Type B pancreatic cell (in vitro differentiated cells): Measurements from ENCODE around the gene MSH5. TPM values are rescaled to one million over a fixed set of nuclear protein-coding genes. Genes with fewer than 3 reads are reported as not detected.
"Not testable (repeated sequence)": the region's sequence is repeated elsewhere in the genome, so short reads cannot be mapped to it uniquely, and the experiment has no call there.

Experiments
- DNase-seq: peaks from one replicate; pipeline ENCODE4 v3.0.0; 2021; ENCODE audit warnings: mixed read lengths; ENCODE audit not compliant: unreplicated experiment; ENCODE audit errors: extremely low spot score
- H3K27ac Mint-ChIP-seq: 2 replicates; pipeline ENCODE4 v1.8.0; 2021; ENCODE audit warnings: mild to moderate bottlenecking, mixed read lengths
- H3K27me3 Mint-ChIP-seq: 2 replicates; pipeline ENCODE4 v1.8.0; 2021; ENCODE audit warnings: mixed read lengths
- H3K36me3 Mint-ChIP-seq: 2 replicates; pipeline ENCODE4 v1.8.0; 2021; ENCODE audit warnings: mixed read lengths
- H3K4me1 Mint-ChIP-seq: one replicate; pipeline ENCODE4 v1.8.0; 2021; ENCODE audit warnings: mixed read lengths; ENCODE audit not compliant: unreplicated experiment
- H3K4me3 Mint-ChIP-seq: 2 replicates; pipeline ENCODE4 v1.8.0; 2021; ENCODE audit warnings: mild to moderate bottlenecking, mixed read lengths
- H3K9me3 Mint-ChIP-seq: 2 replicates; pipeline ENCODE4 v1.8.0; 2021; ENCODE audit warnings: mixed read lengths
- total RNA-seq: library from RNA; stranded (reverse); gene quantifications from 2 replicates; pipeline ENCODE4 v1.2.1, GENCODE V29; 2021; ENCODE audit warnings: low replicate concordance
- TF ChIP-seq, protein P1 (sequence below): fragments of 200-600 bp; sonication (generic); conservative IDR thresholded peaks from 2 replicates; pipeline ENCODE4 v1.5.0; 2021; ENCODE audit warnings: antibody characterized with exemption, mild to moderate bottlenecking

The MSH5 gene
- total RNA-seq, 1 donor from 2014 or later: 46.7 TPM

DNA sequence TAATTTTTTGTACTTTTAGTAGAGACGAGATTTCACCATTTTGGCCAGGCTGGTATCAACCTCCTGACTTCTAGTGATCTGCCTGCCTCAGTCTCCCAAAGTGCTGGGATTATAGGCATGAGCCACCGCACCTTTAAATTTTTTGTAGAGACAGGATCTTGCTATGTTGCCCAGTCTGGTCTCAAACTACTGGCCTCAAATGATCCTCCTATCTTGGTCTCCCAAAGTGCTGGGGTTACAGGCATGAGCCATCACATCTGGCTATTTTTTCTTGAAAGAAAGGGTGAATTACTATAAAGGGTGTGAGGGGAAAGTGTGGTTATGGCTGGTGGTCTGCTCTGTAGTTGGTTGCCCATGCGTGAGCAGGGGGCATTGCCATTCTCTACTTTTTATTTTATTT, 31.6 kb upstream of the MSH5 start:
- Mint-ChIP-seq H3K27me3 (no peaks in the 10 kb centered on the region), H3K4me1 (peaks cover 18% of the 10 kb centered on the region), H3K36me3 (no peaks in the 10 kb centered on the region), H3K9me3 (no peaks in the 10 kb centered on the region), H3K4me3 (no peak overlapping the region), H3K27ac (no peak overlapping the region)
- TF ChIP-seq, protein P1, sequence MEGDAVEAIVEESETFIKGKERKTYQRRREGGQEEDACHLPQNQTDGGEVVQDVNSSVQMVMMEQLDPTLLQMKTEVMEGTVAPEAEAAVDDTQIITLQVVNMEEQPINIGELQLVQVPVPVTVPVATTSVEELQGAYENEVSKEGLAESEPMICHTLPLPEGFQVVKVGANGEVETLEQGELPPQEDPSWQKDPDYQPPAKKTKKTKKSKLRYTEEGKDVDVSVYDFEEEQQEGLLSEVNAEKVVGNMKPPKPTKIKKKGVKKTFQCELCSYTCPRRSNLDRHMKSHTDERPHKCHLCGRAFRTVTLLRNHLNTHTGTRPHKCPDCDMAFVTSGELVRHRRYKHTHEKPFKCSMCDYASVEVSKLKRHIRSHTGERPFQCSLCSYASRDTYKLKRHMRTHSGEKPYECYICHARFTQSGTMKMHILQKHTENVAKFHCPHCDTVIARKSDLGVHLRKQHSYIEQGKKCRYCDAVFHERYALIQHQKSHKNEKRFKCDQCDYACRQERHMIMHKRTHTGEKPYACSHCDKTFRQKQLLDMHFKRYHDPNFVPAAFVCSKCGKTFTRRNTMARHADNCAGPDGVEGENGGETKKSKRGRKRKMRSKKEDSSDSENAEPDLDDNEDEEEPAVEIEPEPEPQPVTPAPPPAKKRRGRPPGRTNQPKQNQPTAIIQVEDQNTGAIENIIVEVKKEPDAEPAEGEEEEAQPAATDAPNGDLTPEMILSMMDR: no peak
- no peak for DNase-seq

DNA sequence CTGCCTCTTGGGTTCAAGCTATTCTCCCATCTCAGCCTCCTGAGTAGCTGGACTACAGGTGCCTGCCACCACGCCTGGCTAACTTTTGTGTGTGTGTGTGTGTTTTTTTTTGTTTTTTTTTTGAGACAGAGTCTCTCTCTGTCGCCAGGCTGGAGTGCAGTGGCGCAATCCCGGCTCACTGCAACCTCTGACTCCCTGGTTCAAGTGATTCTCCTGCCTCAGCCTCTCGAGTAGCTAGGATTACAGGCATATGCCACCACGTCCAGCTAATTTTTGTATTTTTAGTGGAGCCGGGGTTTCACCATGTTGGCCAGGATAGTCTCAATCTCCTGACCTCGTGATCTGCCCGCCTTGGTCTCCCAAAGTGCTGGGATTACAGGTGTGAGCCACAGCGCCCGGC, 30.6 kb upstream of the MSH5 start:
- H3K27me3 Mint-ChIP-seq, H3K9me3 Mint-ChIP-seq, DNase-seq, H3K27ac Mint-ChIP-seq, H3K4me3 Mint-ChIP-seq, H3K36me3 Mint-ChIP-seq: not testable (repeated sequence)
- peaks cover 22% of the 10 kb centered on the region for H3K4me1 Mint-ChIP-seq

DNA sequence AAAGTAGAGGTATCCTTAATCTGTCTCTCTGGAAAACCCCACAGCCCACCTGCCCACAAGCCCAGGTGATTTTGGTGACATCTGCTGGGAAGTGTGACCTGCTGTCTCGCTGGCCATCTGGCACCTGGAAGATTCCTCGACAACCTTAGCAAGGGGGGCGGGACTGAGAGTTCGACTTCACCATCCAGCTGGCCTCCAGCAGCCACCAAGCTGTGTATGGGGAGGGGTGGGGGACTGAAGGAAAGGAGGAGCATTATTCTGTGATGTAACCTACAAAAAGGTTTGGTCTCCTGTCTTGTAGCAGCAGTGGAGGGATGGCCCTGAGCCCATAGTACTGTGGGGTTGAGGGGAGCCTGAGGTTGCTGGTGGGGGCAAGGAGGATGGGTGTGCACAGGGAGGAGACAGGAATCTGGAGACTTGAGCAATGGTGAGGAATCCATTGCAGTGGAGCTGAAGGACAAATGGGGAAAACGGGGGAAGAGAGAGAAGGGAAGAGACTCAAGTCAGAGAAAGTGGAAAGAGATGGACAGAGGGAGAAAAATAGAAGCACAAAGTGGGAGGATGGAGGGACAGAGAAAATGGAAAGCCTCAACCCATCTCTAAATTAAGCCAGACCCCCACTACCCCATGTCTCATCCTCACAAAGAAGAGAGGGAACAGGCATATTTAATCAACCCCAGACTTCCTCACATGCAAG, 29.1 kb upstream of the MSH5 start:
- H3K27ac Mint-ChIP-seq: no peak overlapping the region
- no peaks in the 10 kb centered on the region for H3K9me3 Mint-ChIP-seq
- H3K36me3 Mint-ChIP-seq: no peaks in the 10 kb centered on the region
- peaks cover 26% of the 10 kb centered on the region for H3K4me1 Mint-ChIP-seq
- no peak for DNase-seq
- TF ChIP-seq, protein P1: no peak
- no peaks in the 10 kb centered on the region for H3K27me3 Mint-ChIP-seq
- no peak overlapping the region for H3K4me3 Mint-ChIP-seq

DNA sequence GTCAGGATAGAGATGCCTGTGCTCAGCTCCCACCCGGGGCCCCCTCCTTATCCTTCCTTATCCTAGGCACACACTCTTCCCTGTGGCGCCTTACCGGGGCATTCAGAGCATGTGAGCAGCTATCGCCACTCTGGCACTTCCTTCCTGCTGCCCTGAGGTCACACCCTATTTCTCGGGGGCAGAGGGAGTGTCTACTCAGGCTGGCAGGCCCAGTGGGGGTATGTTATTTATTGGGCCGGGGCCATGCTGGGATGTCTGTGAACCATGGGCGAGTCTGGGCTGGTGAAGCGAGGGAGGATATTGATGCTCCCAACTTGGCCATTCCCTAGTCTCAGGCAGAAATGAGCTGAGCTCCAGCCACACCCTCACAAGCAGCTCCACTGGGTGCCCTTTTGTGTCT, 28.6 kb upstream of the MSH5 start:
- no peak for DNase-seq
- H3K27ac Mint-ChIP-seq: no peak overlapping the region
- TF ChIP-seq, protein P1: no peak
- H3K4me3 Mint-ChIP-seq: no peak overlapping the region
- peaks cover 26% of the 10 kb centered on the region for H3K4me1 Mint-ChIP-seq
- H3K36me3 Mint-ChIP-seq: no peaks in the 10 kb centered on the region
- H3K9me3 Mint-ChIP-seq: no peaks in the 10 kb centered on the region
- H3K27me3 Mint-ChIP-seq: no peaks in the 10 kb centered on the region

DNA sequence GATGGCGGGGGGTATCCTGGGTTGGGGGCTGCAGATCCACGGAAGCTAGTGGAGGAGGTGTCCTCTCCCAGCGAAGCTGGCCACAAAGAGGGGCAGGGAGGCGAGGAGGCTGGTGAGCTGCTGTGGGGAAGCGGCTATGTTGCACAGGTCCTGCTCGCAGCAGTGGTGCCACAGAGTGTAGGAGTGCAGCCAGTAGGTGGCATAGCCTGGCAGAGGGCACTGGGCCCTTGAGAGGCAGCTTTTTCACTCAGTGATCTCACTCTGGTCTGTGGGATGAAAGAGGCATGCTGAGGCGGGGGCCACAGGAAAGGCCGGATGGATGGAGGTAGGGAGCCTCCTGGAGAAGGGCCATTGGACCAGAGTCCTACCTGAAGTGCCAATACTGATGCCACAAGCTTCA, 27.5 kb upstream of the MSH5 start:
- no peaks in the 10 kb centered on the region for H3K9me3 Mint-ChIP-seq
- no peak for DNase-seq
- no peaks in the 10 kb centered on the region for H3K27me3 Mint-ChIP-seq
- H3K27ac Mint-ChIP-seq: peak overlapping the region; percentile 36
- TF ChIP-seq, protein P1: no peak
- no peak overlapping the region for H3K4me3 Mint-ChIP-seq
- H3K4me1 Mint-ChIP-seq: peaks cover 28% of the 10 kb centered on the region
- H3K36me3 Mint-ChIP-seq: no peaks in the 10 kb centered on the region

DNA sequence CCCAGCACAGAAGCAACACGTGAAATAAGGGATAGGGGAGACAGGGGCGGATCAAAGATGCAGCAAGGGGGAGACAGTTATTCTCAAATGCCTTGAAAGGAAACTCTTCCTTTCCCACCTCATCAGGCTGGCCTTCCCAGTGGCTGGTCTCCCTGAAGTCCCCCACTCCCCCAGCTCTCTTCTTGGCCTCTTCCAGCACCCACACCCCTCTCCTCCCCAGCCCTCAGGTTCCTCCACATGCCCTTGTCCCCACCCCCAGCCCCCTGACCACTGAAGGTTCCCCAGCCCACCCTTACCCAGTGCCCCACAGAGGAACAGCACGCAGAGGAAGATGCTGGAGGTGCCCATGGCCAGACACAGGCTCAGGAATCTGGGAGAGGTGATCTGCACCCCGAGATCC, 26.3 kb upstream of the MSH5 start:
- peak overlapping the region; percentile 80 for H3K4me3 Mint-ChIP-seq

More for the DNA sequence above, 26.3 kb upstream of the MSH5 start:
- peak overlapping the region; percentile 93 for H3K27ac Mint-ChIP-seq
- TF ChIP-seq, protein P1: no peak
- H3K36me3 Mint-ChIP-seq: no peaks in the 10 kb centered on the region
- no peaks in the 10 kb centered on the region for H3K27me3 Mint-ChIP-seq
- H3K4me1 Mint-ChIP-seq: peaks cover 40% of the 10 kb centered on the region
- DNase-seq: no peak
- no peaks in the 10 kb centered on the region for H3K9me3 Mint-ChIP-seq
